ENCODE results near the gene GHR.

DNA sequence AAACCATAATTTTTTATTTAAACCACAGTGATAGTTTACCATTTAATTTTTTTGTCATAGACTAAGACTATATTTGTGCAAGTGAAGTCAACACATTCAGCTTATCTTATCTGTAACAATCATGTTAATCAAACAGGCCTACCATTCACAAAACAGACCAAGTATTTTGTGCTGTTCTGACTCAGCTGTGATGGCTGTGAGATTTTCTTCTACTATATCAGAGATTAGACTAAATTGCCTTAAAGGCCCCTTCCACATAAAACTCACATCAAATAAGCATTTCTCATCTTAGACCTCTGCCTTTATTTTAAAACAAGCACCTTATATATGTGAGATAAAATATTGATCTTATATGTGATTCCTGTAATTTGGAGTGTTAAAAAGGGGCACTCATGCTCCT is 346.8 kb downstream of the GHR start:
- TF ChIP-seq, protein P1, sequence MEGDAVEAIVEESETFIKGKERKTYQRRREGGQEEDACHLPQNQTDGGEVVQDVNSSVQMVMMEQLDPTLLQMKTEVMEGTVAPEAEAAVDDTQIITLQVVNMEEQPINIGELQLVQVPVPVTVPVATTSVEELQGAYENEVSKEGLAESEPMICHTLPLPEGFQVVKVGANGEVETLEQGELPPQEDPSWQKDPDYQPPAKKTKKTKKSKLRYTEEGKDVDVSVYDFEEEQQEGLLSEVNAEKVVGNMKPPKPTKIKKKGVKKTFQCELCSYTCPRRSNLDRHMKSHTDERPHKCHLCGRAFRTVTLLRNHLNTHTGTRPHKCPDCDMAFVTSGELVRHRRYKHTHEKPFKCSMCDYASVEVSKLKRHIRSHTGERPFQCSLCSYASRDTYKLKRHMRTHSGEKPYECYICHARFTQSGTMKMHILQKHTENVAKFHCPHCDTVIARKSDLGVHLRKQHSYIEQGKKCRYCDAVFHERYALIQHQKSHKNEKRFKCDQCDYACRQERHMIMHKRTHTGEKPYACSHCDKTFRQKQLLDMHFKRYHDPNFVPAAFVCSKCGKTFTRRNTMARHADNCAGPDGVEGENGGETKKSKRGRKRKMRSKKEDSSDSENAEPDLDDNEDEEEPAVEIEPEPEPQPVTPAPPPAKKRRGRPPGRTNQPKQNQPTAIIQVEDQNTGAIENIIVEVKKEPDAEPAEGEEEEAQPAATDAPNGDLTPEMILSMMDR (IDR thresholded peaks at IDR 0.05 in 8 of 11, conservative IDR thresholded peaks at IDR 0.05 in 3 of 11) = no peak
- TF ChIP-seq POLR2AphosphoS5 (IDR thresholded peaks at IDR 0.05) (no peak), POLR2A (IDR thresholded peaks at IDR 0.05) (no peak)

Measured in spleen (tissue), 7 donors.